ENCODE data around the gene ZNF37A. TPM values are rescaled to one million over a fixed set of nuclear protein-coding genes. Genes with fewer than 3 reads are reported as not detected.
"Not testable (repeated sequence)": the region's sequence is repeated elsewhere in the genome, so short reads cannot be mapped to it uniquely, and the experiment has no call there.

Gene ZNF37A
- total RNA-seq, result 24.3 and 25.8 TPM in 2 replicates

- intact Hi-C loops (cut with micrococcal nuclease), result loop anchor here (1.0 kb wide), 6 partner anchors 55 to 309 kb away; partner anchors contain the start of genes ZNF248, ZNF25 and ZNF33A
Measured at GRCh38 chr10:38094158-38094926, at the start of gene ZNF37A. ZNF37A (plus strand) TSS chr10:38094337; CDS start chr10:38096618, 2,281 bp downstream.

- intact Hi-C loops (cut with micrococcal nuclease), result no loop called here
Measured at GRCh38 chr10:38045129-38045528, 49.0 kb upstream of the ZNF37A start.

GRCh38 chr10:38047666-38048065 lies 46.5 kb upstream of the ZNF37A start:
- intact Hi-C loops (cut with micrococcal nuclease), result no loop called here

- intact Hi-C loops (cut with micrococcal nuclease), result loop anchor here (5.0 kb wide), 1 partner anchor 38 kb away; the partner anchor contains the start of gene ZNF33A
Measured at GRCh38 chr10:38050212-38050611, 43.9 kb upstream of the ZNF37A start.

GRCh38 chr10:38054361-38054797 lies 39.8 kb upstream of the ZNF37A start:
- intact Hi-C loops (cut with micrococcal nuclease), result loop anchor here (5.0 kb wide), 1 partner anchor 42 kb away; the partner anchor contains the start of gene ZNF33A

- intact Hi-C loops (cut with micrococcal nuclease), result not testable (repeated sequence)
Measured at GRCh38 chr10:38055274-38055894, 38.8 kb upstream of the ZNF37A start.

- intact Hi-C loops (cut with micrococcal nuclease), result not testable (repeated sequence)
Measured at GRCh38 chr10:38069663-38070062, 24.5 kb upstream of the ZNF37A start.

GRCh38 chr10:38070501-38070900 lies 23.6 kb upstream of the ZNF37A start:
- intact Hi-C loops (cut with micrococcal nuclease), result no loop called here

- intact Hi-C loops (cut with micrococcal nuclease), result no loop called here
Measured at GRCh38 chr10:38072552-38072951, 21.6 kb upstream of the ZNF37A start.

GRCh38 chr10:38076687-38077086 lies 17.4 kb upstream of the ZNF37A start:
- intact Hi-C loops (cut with micrococcal nuclease), result no loop called here

- intact Hi-C loops (cut with micrococcal nuclease), result not testable (repeated sequence)
Measured at GRCh38 chr10:38093318-38093717, 819 bp upstream of the ZNF37A start.

- intact Hi-C loops (cut with micrococcal nuclease), result loop anchor here (1.0 kb wide), 6 partner anchors 54 to 310 kb away; partner anchors contain the start of genes ZNF248, ZNF25 and ZNF33A
Measured at GRCh38 chr10:38093816-38094157, 350 bp upstream of the ZNF37A start.

GRCh38 chr10:38094927-38095574 lies 914 bp downstream of the ZNF37A start:
- intact Hi-C loops (cut with micrococcal nuclease), result loop anchor here (1.0 kb wide), 6 partner anchors 56 to 308 kb away; partner anchors contain the start of genes ZNF248, ZNF25 and ZNF33A

GRCh38 chr10:38102880-38103279 lies 8.7 kb downstream of the ZNF37A start:
- intact Hi-C loops (cut with micrococcal nuclease), result no loop called here

- intact Hi-C loops (cut with micrococcal nuclease), result no loop called here
Measured at GRCh38 chr10:38103756-38104155, 9.6 kb downstream of the ZNF37A start.

GRCh38 chr10:38112159-38112558 lies 18.0 kb downstream of the ZNF37A start:
- intact Hi-C loops (cut with micrococcal nuclease), result no loop called here

GRCh38 chr10:38118072-38118807 lies 24.1 kb downstream of the ZNF37A start:
- intact Hi-C loops (cut with micrococcal nuclease), result no loop called here

GRCh38 chr10:38119038-38119437 lies 24.9 kb downstream of the ZNF37A start:
- intact Hi-C loops (cut with micrococcal nuclease), result no loop called here

- intact Hi-C loops (cut with micrococcal nuclease), result no loop called here
Measured at GRCh38 chr10:38127812-38128211, 33.7 kb downstream of the ZNF37A start.

GRCh38 chr10:38143587-38143986 lies 49.5 kb downstream of the ZNF37A start:
- intact Hi-C loops (cut with micrococcal nuclease), result no loop called here
